SK-N-SH (cell line): ENCODE results near the gene TCF12. TPM values are rescaled to one million over a fixed set of nuclear protein-coding genes. Genes with fewer than 3 reads are reported as not detected.

Experiments used
- CTCF ChIA-PET: fragments of 300-600, 350-600 bp; formaldehyde crosslinking; extraction: SDS; loops from one replicate; lab custom pipeline; 2021; lab: Yijun Ruan, JAX
- POLR2A ChIA-PET: fragments of 350-600 bp; sonication (Branson Sonifier 250); formaldehyde crosslinking; extraction: SDS; loops from one replicate; lab custom pipeline; 2020; ENCODE audit warnings: antibody characterized with exemption, inconsistent platforms; lab: Yijun Ruan, JAX
- DNase-seq: peaks from one replicate; pipeline ENCODE4 v3.0.0; 2012
- H2AFZ ChIP-seq: fragments of 200-600 bp; sonication (generic); 2 replicates; pipeline ENCODE4 v1.8.1; 2016; ENCODE audit warnings: antibody characterized with exemption, mild to moderate bottlenecking, low read depth
- H3F3A ChIP-seq: fragments of 200-600 bp; sonication (generic); replicated peaks from 2 replicates; pipeline ENCODE3; 2016; ENCODE audit warnings: antibody characterized with exemption, mild to moderate bottlenecking; ENCODE audit not compliant: insufficient read depth
- H3K27ac ChIP-seq, 2 experiments: fragments of 200-500 bp in 1 of 2; fragments of 200-600 bp in 1 of 2; sonication (Bioruptor generic) in 1 of 2; sonication (generic), shearing (Covaris generic) in 1 of 2; 2 replicates each; pipeline versions ENCODE4 v1.5.1 to v1.6.1; 2014 to 2016; ENCODE audit warnings: low read depth in 2 of 2, inconsistent platforms in 1 of 2, low read length in 1 of 2, mild to moderate bottlenecking in 1 of 2, mixed read lengths in 1 of 2
- H3K27me3 ChIP-seq: fragments of 200-600 bp; sonication (generic), shearing (Covaris generic); 2 replicates; pipeline ENCODE4 v1.6.1; 2016; ENCODE audit warnings: mixed run types; ENCODE audit not compliant: insufficient read depth
- H3K36me3 ChIP-seq, 2 experiments: fragments of 200-500 bp in 1 of 2; fragments of 200-600 bp in 1 of 2; sonication (Bioruptor generic) in 1 of 2; sonication (generic) in 1 of 2; replicated peaks in 1 of 2; 2 replicates each; pipeline versions ENCODE3 to v1.5.1; 2014 to 2016; ENCODE audit warnings: low read length in 1 of 2, mild to moderate bottlenecking in 1 of 2; ENCODE audit not compliant: insufficient read depth in 2 of 2, control insufficient read depth in 1 of 2
- H3K4me1 ChIP-seq, 2 experiments: fragments of 200-500 bp in 1 of 2; fragments of 200-600 bp in 1 of 2; sonication (Bioruptor generic) in 1 of 2; sonication (generic), shearing (Covaris generic) in 1 of 2; 2 replicates each; pipeline versions ENCODE4 v1.5.1 to v1.6.1; 2014 to 2016; ENCODE audit warnings: low read depth in 1 of 2, low read length in 1 of 2, mixed run types in 1 of 2; ENCODE audit not compliant: insufficient read depth in 2 of 2, control insufficient read depth in 1 of 2
- H3K4me2 ChIP-seq: fragments of 200-600 bp; sonication (generic), shearing (Covaris generic); 2 replicates; pipeline ENCODE4 v1.6.1; 2017; ENCODE audit warnings: mixed run types
- H3K4me3 ChIP-seq, 2 experiments: fragments of 200-500 bp in 1 of 2; fragments of 200-600 bp in 1 of 2; sonication (Bioruptor generic) in 1 of 2; sonication (generic), shearing (Covaris generic) in 1 of 2; 2 replicates each; pipeline versions ENCODE4 v1.5.1 to v1.8.1; 2014 to 2016; ENCODE audit warnings: low read depth in 2 of 2, inconsistent platforms in 1 of 2, low read length in 1 of 2, mild to moderate bottlenecking in 1 of 2, mixed read lengths in 1 of 2, moderate library complexity in 1 of 2
- H3K79me2 ChIP-seq: fragments of 200-600 bp; sonication (generic); 2 replicates; pipeline ENCODE4 v1.8.1; 2017; ENCODE audit warnings: mild to moderate bottlenecking; ENCODE audit not compliant: insufficient read depth
- H3K9ac ChIP-seq: fragments of 200-600 bp; sonication (generic); 2 replicates; pipeline ENCODE4 v1.6.1; 2017; ENCODE audit warnings: mixed run types
- H3K9me2 ChIP-seq: fragments of 200-600 bp; sonication (generic); 2 replicates; pipeline ENCODE4 v1.6.1; 2017; ENCODE audit warnings: mixed run types
- H3K9me3 ChIP-seq: fragments of 200-600 bp; sonication (generic); 2 replicates; pipeline ENCODE4 v1.6.1; 2017; ENCODE audit warnings: mixed run types, mild to moderate bottlenecking, moderate library complexity
- H4K20me1 ChIP-seq: fragments of 200-600 bp; sonication (generic); 2 replicates; pipeline ENCODE4 v1.6.1; 2017; ENCODE audit warnings: mild to moderate bottlenecking, mixed run types; ENCODE audit not compliant: insufficient read depth
- ELF1 ChIP-seq: IDR thresholded peaks from 2 replicates; pipeline ENCODE4 v1.4.0; 2012
- FOSL2 ChIP-seq: IDR thresholded peaks from 2 replicates; pipeline ENCODE4 v1.4.0; 2012; ENCODE audit warnings: low read depth, mild to moderate bottlenecking, moderate library complexity, borderline replicate concordance
- FOXJ3 ChIP-seq: sonication (generic); formaldehyde crosslinking; IDR thresholded peaks from 2 replicates; pipeline ENCODE4 v1.5.1; 2020; ENCODE audit warnings: mild to moderate bottlenecking, missing genetic modification reagents
- FOXM1 ChIP-seq: IDR thresholded peaks from 2 replicates; pipeline ENCODE4 v1.4.0; 2012; ENCODE audit warnings: low read depth, mild to moderate bottlenecking
- GABPA ChIP-seq: IDR thresholded peaks from 2 replicates; pipeline ENCODE4 v1.4.0; 2012; ENCODE audit warnings: low read depth, mild to moderate bottlenecking
- JUND ChIP-seq: IDR thresholded peaks from 2 replicates; pipeline ENCODE4 v1.4.0; 2012
- MEF2A ChIP-seq: IDR thresholded peaks from 2 replicates; pipeline ENCODE4 v1.4.0; 2012; ENCODE audit warnings: low read depth, borderline replicate concordance
- MXI1 ChIP-seq: IDR thresholded peaks from 2 replicates; pipeline ENCODE4 v1.6.1; 2012; ENCODE audit warnings: mild to moderate bottlenecking, low read depth, low read length, improper control_type of control experiment
- POLR2AphosphoS5 ChIP-seq: IDR thresholded peaks from 2 replicates; pipeline ENCODE4 v1.6.1; 2012; ENCODE audit warnings: low read depth, low read length
- RAD21 ChIP-seq: IDR thresholded peaks from 2 replicates; pipeline ENCODE4 v1.6.1; 2012; ENCODE audit warnings: mild to moderate bottlenecking, low read length
- RFX5 ChIP-seq: IDR thresholded peaks from 2 replicates; pipeline ENCODE4 v1.6.1; 2012; ENCODE audit warnings: mild to moderate bottlenecking, improper control_type of control experiment, low read length
- SIN3A ChIP-seq: IDR thresholded peaks from 2 replicates; pipeline ENCODE4 v1.6.1; 2012; ENCODE audit warnings: low read depth, mild to moderate bottlenecking, low read length, moderate library complexity, borderline replicate concordance
- TCF12 ChIP-seq: IDR thresholded peaks from 2 replicates; pipeline ENCODE4 v1.4.0; 2012
- WGBS: methylation state at CpG from one replicate; pipeline ENCODE4 v1.1.6; 2017; ENCODE audit warnings: low lambda C conversion rate; 5-methylcytosine and 5-hydroxymethylcytosine counted together
- polyA plus RNA-seq, 3 experiments: library from polyadenylated mRNA; depleted of rRNA; stranded (reverse); fragments of >200 nt; gene quantifications; 2 replicates each; pipeline ENCODE4 v1.2.3, GENCODE V29; 2012
- TF ChIP-seq, protein P1 (sequence below): IDR thresholded peaks from 2 replicates; pipeline ENCODE4 v1.6.1; 2012; ENCODE audit warnings: mild to moderate bottlenecking, low read depth, low read length, moderate library complexity
- TF ChIP-seq, protein P2 (sequence below): IDR thresholded peaks from 2 replicates; pipeline ENCODE4 v1.4.0; 2012; ENCODE audit warnings: low read depth, borderline replicate concordance
- TF ChIP-seq, protein P3 (sequence below): fragments of 150-350 bp; IDR thresholded peaks from 2 replicates; pipeline ENCODE4 v1.6.1; 2017; ENCODE audit warnings: antibody characterized with exemption, low read length, low read depth, borderline replicate concordance

The TCF12 gene
- polyA plus RNA-seq, 1 of the 3 experiments (the other 2 are of a cell fraction): 49.6 TPM

DNA sequence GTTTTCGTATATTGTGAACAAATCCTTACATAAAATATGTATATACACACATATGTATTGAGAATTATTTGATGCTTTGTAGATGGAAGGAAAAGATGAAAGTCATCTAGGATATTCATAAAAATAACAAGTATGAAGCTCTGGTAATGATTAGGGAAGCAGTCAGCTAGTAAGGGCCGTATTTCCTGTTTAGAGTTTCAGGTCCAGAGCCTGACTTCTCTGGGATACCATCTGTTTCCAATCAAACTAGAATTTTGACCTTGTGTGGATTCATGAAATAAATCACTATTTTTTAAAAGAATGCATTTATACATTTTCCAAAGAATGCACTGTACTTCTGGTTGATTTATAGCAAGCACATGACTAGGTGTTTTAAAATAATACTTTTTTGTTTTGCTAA is 301.8 kb downstream of the TCF12 start (continued):
- TF ChIP-seq, protein P1, sequence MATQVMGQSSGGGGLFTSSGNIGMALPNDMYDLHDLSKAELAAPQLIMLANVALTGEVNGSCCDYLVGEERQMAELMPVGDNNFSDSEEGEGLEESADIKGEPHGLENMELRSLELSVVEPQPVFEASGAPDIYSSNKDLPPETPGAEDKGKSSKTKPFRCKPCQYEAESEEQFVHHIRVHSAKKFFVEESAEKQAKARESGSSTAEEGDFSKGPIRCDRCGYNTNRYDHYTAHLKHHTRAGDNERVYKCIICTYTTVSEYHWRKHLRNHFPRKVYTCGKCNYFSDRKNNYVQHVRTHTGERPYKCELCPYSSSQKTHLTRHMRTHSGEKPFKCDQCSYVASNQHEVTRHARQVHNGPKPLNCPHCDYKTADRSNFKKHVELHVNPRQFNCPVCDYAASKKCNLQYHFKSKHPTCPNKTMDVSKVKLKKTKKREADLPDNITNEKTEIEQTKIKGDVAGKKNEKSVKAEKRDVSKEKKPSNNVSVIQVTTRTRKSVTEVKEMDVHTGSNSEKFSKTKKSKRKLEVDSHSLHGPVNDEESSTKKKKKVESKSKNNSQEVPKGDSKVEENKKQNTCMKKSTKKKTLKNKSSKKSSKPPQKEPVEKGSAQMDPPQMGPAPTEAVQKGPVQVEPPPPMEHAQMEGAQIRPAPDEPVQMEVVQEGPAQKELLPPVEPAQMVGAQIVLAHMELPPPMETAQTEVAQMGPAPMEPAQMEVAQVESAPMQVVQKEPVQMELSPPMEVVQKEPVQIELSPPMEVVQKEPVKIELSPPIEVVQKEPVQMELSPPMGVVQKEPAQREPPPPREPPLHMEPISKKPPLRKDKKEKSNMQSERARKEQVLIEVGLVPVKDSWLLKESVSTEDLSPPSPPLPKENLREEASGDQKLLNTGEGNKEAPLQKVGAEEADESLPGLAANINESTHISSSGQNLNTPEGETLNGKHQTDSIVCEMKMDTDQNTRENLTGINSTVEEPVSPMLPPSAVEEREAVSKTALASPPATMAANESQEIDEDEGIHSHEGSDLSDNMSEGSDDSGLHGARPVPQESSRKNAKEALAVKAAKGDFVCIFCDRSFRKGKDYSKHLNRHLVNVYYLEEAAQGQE: no peak
- TF ChIP-seq, protein P2, sequence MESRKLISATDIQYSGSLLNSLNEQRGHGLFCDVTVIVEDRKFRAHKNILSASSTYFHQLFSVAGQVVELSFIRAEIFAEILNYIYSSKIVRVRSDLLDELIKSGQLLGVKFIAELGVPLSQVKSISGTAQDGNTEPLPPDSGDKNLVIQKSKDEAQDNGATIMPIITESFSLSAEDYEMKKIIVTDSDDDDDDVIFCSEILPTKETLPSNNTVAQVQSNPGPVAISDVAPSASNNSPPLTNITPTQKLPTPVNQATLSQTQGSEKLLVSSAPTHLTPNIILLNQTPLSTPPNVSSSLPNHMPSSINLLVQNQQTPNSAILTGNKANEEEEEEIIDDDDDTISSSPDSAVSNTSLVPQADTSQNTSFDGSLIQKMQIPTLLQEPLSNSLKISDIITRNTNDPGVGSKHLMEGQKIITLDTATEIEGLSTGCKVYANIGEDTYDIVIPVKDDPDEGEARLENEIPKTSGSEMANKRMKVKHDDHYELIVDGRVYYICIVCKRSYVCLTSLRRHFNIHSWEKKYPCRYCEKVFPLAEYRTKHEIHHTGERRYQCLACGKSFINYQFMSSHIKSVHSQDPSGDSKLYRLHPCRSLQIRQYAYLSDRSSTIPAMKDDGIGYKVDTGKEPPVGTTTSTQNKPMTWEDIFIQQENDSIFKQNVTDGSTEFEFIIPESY: no peak
- TF ChIP-seq ELF1 (no peak), RAD21 (no peak), JUND (peak; percentile 62), FOXJ3 (CRISPR knock-in tag) (no peak), RFX5 (no peak), POLR2AphosphoS5 (peak; percentile 82), MEF2A (no peak), SIN3A (0 out of 2 replicates have a peak, but pooled peaks have one; percentile 40), FOSL2 (peak; percentile 23; the same call in 1 of the 2 replicates), TCF12 (peak; percentile 99), FOXM1 (0 out of 2 replicates have a peak, but pooled peaks have one; percentile 67), GABPA (peak; percentile 47)
- TF ChIP-seq, protein P3, sequence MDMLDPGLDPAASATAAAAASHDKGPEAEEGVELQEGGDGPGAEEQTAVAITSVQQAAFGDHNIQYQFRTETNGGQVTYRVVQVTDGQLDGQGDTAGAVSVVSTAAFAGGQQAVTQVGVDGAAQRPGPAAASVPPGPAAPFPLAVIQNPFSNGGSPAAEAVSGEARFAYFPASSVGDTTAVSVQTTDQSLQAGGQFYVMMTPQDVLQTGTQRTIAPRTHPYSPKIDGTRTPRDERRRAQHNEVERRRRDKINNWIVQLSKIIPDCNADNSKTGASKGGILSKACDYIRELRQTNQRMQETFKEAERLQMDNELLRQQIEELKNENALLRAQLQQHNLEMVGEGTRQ: no peak

DNA sequence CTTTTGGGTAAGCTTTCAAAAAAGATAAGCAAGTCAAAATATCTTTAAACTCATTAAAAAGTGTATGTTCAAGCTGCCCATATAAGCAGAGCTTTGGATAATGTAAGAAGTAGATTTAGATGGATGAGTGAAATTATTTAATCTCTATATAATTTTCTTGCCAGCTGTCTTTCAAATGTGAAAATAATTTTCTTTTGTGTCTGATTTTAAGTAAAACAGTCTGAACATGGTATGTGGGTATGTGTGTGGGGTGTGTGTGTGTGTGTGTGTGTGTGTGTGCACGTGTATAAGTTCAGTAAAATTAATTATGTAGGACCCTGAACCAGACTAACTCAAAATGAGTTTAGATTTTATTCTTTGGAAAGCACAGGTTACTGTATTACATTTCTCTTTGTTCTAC is 302.7 kb downstream of the TCF12 start:
- 22% methylated on average over 1 of the region's 1 CpG for WGBS
- peak overlapping the region; percentile 58 for H3K4me2 ChIP-seq
- H3K9me3 ChIP-seq: no peaks in the 10 kb centered on the region
- H3K4me3 ChIP-seq: peak overlapping the region; percentile 50 to 59; a peak in 3 of 4 replicates
- H3K79me2 ChIP-seq: peaks cover 91% of the 10 kb centered on the region
- no peaks in the 10 kb centered on the region for H3K27me3 ChIP-seq
- H2AFZ ChIP-seq: no peak overlapping the region
- peak overlapping the region; percentile 69; the same call in 1 of the 2 replicates for H3K9ac ChIP-seq
- no peaks in the 10 kb centered on the region for H3K9me2 ChIP-seq
- peaks cover 19 to 38% of the 10 kb centered on the region in 2 experiments; a peak in 3 of 4 replicates for H3K4me1 ChIP-seq
- H3K27ac ChIP-seq: peak overlapping the region; percentile 89 to 90
- peaks cover 46% of the 10 kb centered on the region for H3F3A ChIP-seq
- ChIA-PET CTCF (interaction anchor here (0.7 to 6.9 kb wide), 7 partner anchors 21 to 730 kb away, joined by 3 to 33 read pairs (median 4); no protein-coding TSS in a partner anchor), POLR2A (no interaction called here)
- no peak for DNase-seq
- peaks cover 6% of the 10 kb centered on the region; the same call in 1 of the 2 replicates for H4K20me1 ChIP-seq
- TF ChIP-seq MXI1 (peak; percentile 50; the same call in 1 of the 2 replicates), JUND (no peak)
- no peaks in the 10 kb centered on the region for H3K36me3 ChIP-seq
